K562 (cell line): ENCODE data around the gene PRTN3. TPM values are rescaled to one million over a fixed set of nuclear protein-coding genes. Genes with fewer than 3 reads are reported as not detected.

Experiments used
- ATAC-seq: fragments of 200-7000 bp; cut with Tn5 transposase; 3 replicates; pipeline ENCODE4 v1.9.1; 2020; ENCODE audit warnings: moderate library complexity
- BruUV-seq: library from RNA; stranded (reverse); fragments of 400-500 nt; replicated peaks from 2 replicates; lab custom pipeline; 2021; lab: Mats Ljungman, UMichigan
- CTCF ChIA-PET: fragments of 300-600 bp; formaldehyde crosslinking; extraction: SDS; loops from one replicate; lab custom pipeline; 2021; ENCODE audit warnings: low intra/inter-chr PET ratio; lab: Yijun Ruan, JAX
- POLR2A ChIA-PET: fragments of 300-600, 350-650 bp; sonication (Branson Sonifier 250); formaldehyde crosslinking; extraction: SDS; loops from one replicate; lab custom pipeline; 2021; ENCODE audit warnings: antibody characterized with exemption, inconsistent platforms; lab: Yijun Ruan, JAX
- DNase-seq, 4 experiments: peaks; one replicate each; pipeline versions ENCODE4 v3.0.0 to v3.0.0-alpha.2; 2011 to 2018; ENCODE audit warnings: low spot score in 3 of 4, mixed read lengths in 3 of 4; ENCODE audit errors: extremely low read depth in 1 of 4
- FAIRE-seq: peaks from 2 replicates; lab custom pipeline; 2011; peaks lifted over from hg19 to GRCh38; lab: Jason Lieb, UNC
- H2AFZ ChIP-seq: 2 replicates; pipeline ENCODE4 v1.6.0; 2011; ENCODE audit warnings: low read depth, low read length, control low read depth, inconsistent platforms
- H3K27ac ChIP-seq: fragments of 200-600 bp; 3 replicates; pipeline ENCODE4 v1.8.0; 2011; ENCODE audit warnings: low read depth, mild to moderate bottlenecking, control low read depth, inconsistent platforms, low read length, moderate library complexity, mixed read lengths; ENCODE audit errors: extremely low read depth
- H3K27me3 ChIP-seq, 2 experiments: fragments of 300-600 bp in 1 of 2; 2 replicates in 1 of 2; 3 replicates in 1 of 2; pipeline versions ENCODE4 v1.6.0 to v1.8.0; 2011; ENCODE audit warnings: inconsistent platforms in 2 of 2, low read length in 2 of 2, mild to moderate bottlenecking in 1 of 2, mixed read lengths in 1 of 2, moderate library complexity in 1 of 2; ENCODE audit not compliant: control insufficient read depth in 2 of 2, insufficient read depth in 2 of 2
- H3K36me3 ChIP-seq: fragments of 300-600 bp; 3 replicates; pipeline ENCODE4 v1.8.0; 2011; ENCODE audit warnings: mild to moderate bottlenecking, low read length, inconsistent platforms; ENCODE audit not compliant: control insufficient read depth, insufficient read depth
- H3K4me1 ChIP-seq, 2 experiments: fragments of 200-600 bp in 1 of 2; replicated peaks in 1 of 2; 2 replicates in 1 of 2; 3 replicates in 1 of 2; pipeline versions ENCODE4 v1.5.1 to v1.8.0; 2011; ENCODE audit warnings: inconsistent platforms in 2 of 2, low read length in 2 of 2, mild to moderate bottlenecking in 1 of 2, mixed read lengths in 1 of 2, moderate library complexity in 1 of 2; ENCODE audit not compliant: control insufficient read depth in 2 of 2, insufficient read depth in 2 of 2
- H3K4me2 ChIP-seq: 2 replicates; pipeline ENCODE4 v1.6.1; 2011; ENCODE audit warnings: low read length, control low read depth, inconsistent platforms, mixed read lengths; ENCODE audit not compliant: insufficient read depth
- H3K4me3 ChIP-seq: fragments of 200-600 bp; sonication (generic), shearing (Covaris generic); 2 replicates; pipeline ENCODE4 v1.5.1; 2016; ENCODE audit warnings: control low read depth, inconsistent platforms
- H3K79me2 ChIP-seq: fragments of 200-600 bp; 3 replicates; pipeline ENCODE4 v1.8.0; 2011; ENCODE audit warnings: low read length, inconsistent platforms; ENCODE audit not compliant: control insufficient read depth, insufficient read depth
- H3K9ac ChIP-seq, 2 experiments: 2 replicates each; pipeline versions ENCODE4 v1.6.0 to v1.6.1; 2011; ENCODE audit warnings: low read depth in 2 of 2, low read length in 2 of 2, control low read depth in 1 of 2, inconsistent platforms in 1 of 2, mild to moderate bottlenecking in 1 of 2, mixed read lengths in 1 of 2; ENCODE audit not compliant: insufficient read depth in 1 of 2
- H3K9me1 ChIP-seq: one replicate; pipeline ENCODE4 v1.6.0; 2011; ENCODE audit warnings: inconsistent platforms, mild to moderate bottlenecking, low read length, moderate library complexity; ENCODE audit not compliant: control insufficient read depth, insufficient read depth
- H3K9me3 ChIP-seq: replicated peaks from 2 replicates; pipeline ENCODE4 v1.5.1; 2011; ENCODE audit warnings: low read depth, low read length, inconsistent platforms; ENCODE audit not compliant: control insufficient read depth, insufficient read depth
- H4K20me1 ChIP-seq: replicated peaks from 2 replicates; pipeline ENCODE4 v1.6.1; 2011; ENCODE audit warnings: low read length, inconsistent platforms, mixed read lengths; ENCODE audit not compliant: control insufficient read depth, insufficient read depth
- BRF2 ChIP-seq: IDR thresholded peaks from 3 replicates; pipeline ENCODE4 v1.6.1; 2011; ENCODE audit warnings: borderline replicate concordance, mild to moderate bottlenecking; ENCODE audit not compliant: insufficient read length, insufficient read depth
- ETS1 ChIP-seq: conservative IDR thresholded peaks from 2 replicates; pipeline ENCODE4 v1.6.1; 2011; ENCODE audit warnings: low read depth, mild to moderate bottlenecking, low read length; ENCODE audit not compliant: control insufficient read depth
- IFI16 ChIP-seq: fragments of 250-450 bp; sonication (Bioruptor Pico); IDR thresholded peaks from 2 replicates; pipeline ENCODE4 v2.1.2; 2022; ENCODE audit warnings: mild to moderate bottlenecking, inconsistent platforms
- PRPF4 ChIP-seq: fragments of 200-400 bp; formaldehyde crosslinking; IDR thresholded peaks from one replicate; pipeline ENCODE4 v1.6.1; 2017; ENCODE audit warnings: low read length, low read depth, mild to moderate bottlenecking; ENCODE audit not compliant: insufficient read depth, poor library complexity, severe bottlenecking
- ZBTB33 ChIP-seq: sonication (generic); formaldehyde crosslinking; IDR thresholded peaks from 2 replicates; pipeline ENCODE4 v1.8.1; 2023; ENCODE audit warnings: mild to moderate bottlenecking, missing genetic modification reagents
- ZFX ChIP-seq: sonication (generic); formaldehyde crosslinking; IDR thresholded peaks from 2 replicates; pipeline ENCODE4 v1.8.0; 2022; ENCODE audit warnings: mild to moderate bottlenecking, missing genetic modification reagents, moderate library complexity
- ZNF512 ChIP-seq: IDR thresholded peaks from 2 replicates; pipeline ENCODE4 v1.6.1; 2016; ENCODE audit warnings: missing genetic modification characterization, missing compliant biosample characterization
- ZNF639 ChIP-seq, 2 experiments: fragments of 200-800 bp in 1 of 2; sonication (Bioruptor generic) in 1 of 2; sonication (generic) in 1 of 2; formaldehyde crosslinking in 1 of 2; IDR thresholded peaks in 1 of 2; conservative IDR thresholded peaks in 1 of 2; 2 replicates each; pipeline versions ENCODE4 v1.5.0 to v1.6.1; 2016 to 2020; ENCODE audit warnings: missing compliant biosample characterization in 1 of 2, missing genetic modification characterization in 1 of 2, missing genetic modification reagents in 1 of 2
- ZNF668 ChIP-seq: fragments of 250-450 bp; sonication (Bioruptor Pico); IDR thresholded peaks from 2 replicates; pipeline ENCODE4 v1.8.0; 2022; ENCODE audit warnings: mild to moderate bottlenecking, inconsistent platforms
- ZNF699 ChIP-seq: fragments of 250-450 bp; sonication (Bioruptor Pico); IDR thresholded peaks from 2 replicates; pipeline ENCODE4 v1.8.0; 2021; ENCODE audit warnings: mild to moderate bottlenecking, moderate library complexity; ENCODE audit not compliant: insufficient replicate concordance
- whole genome bisulfite sequencing: fragments of 100-300 bp; shearing (Covaris generic); methylation state at CpG from one replicate; pipeline ENCODE4 v1.1.6; 2016; ENCODE audit warnings: low coverage, mixed read lengths; ENCODE audit not compliant: insufficient coverage; ENCODE audit errors: missing lambda C conversion rate; 5-methylcytosine and 5-hydroxymethylcytosine counted together
- in situ Hi-C: fragments of 300-500 bp; cut with MboI; formaldehyde crosslinking; loops from 4 replicates; pipeline ENCODE4 v1.15.0; 2018; ENCODE audit warnings: inconsistent platforms, mixed read lengths
- intact Hi-C: fragments of 100-400 bp; cut with micrococcal nuclease; formaldehyde crosslinking; loops from 2 replicates; pipeline ENCODE4 v1.14.2; 2022
- polyA plus RNA-seq, 8 experiments: library from polyadenylated mRNA; depleted of rRNA in 4 of 8; stranded (reverse) in 5 of 8; unstranded in 3 of 8; fragments of >200 nt; fragmentation: Nextera tagmentation in 2 of 8; fragmentation: Illumina TruSeq in 1 of 8; extraction: Ambion mirVana in 2 of 8; extraction: Trizol in 1 of 8; gene quantifications; 2 replicates each; pipeline versions ENCODE4 v1.2.1 to v1.2.3, GENCODE V29; 2011 to 2014; ENCODE audit warnings: inconsistent platforms in 1 of 8, missing spikeins in 1 of 8
- total RNA-seq, 7 experiments: library from RNA; depleted of rRNA in 6 of 7; stranded (reverse); fragments of >200 nt in 6 of 7; fragmentation: Illumina TruSeq in 2 of 7; extraction: Trizol in 2 of 7; gene quantifications; 2 replicates each; pipeline versions ENCODE4 v1.2.1 to v1.2.3, GENCODE V29; 2011 to 2021; ENCODE audit warnings: low replicate concordance in 1 of 7

Gene PRTN3
- total and polyA plus RNA-seq, 9 of the 15 experiments (the other 6 are each of a cell fraction or from before 2014, with no cell fraction given) = 0.14 to 0.86 (median 0.43) TPM; not detected in 3

- ChIA-PET CTCF (no interaction called here), POLR2A (interaction anchor here (0.9 to 3.1 kb wide), 4 partner anchors 11 to 85 kb away, joined by 3 to 11 read pairs (median 8); partner anchors contain the start of genes MED16, PTBP1 and RNU6-9)
- BruUV-seq = no TSS peak
- peak overlapping the region in 1 of 2 experiments; percentile 9; a peak in 1 of 4 replicates for H3K9ac ChIP-seq
- FAIRE-seq (no peak), ATAC-seq (no peak), DNase-seq (no peak)
- H2AFZ ChIP-seq = no peak overlapping the region
- WGBS = 99% methylated on average over 23 of the region's 34 CpGs
- H4K20me1 ChIP-seq = no peaks in the 10 kb centered on the region; the same call in 1 of the 2 replicates
- H3K27ac ChIP-seq = no peak overlapping the region
- H3K9me1 ChIP-seq = no peaks in the 10 kb centered on the region
- H3K9me3 ChIP-seq = no peaks in the 10 kb centered on the region
- H3K4me2 ChIP-seq = no peak overlapping the region
- intact Hi-C loops = no loop called here
- no peak overlapping the region for H3K4me3 ChIP-seq
- H3K79me2 ChIP-seq = no peaks in the 10 kb centered on the region
- H3K4me1 ChIP-seq = peaks cover 0 to 50% of the 10 kb centered on the region in 2 experiments; a peak in 2 of 5 replicates
- in situ Hi-C loops = no loop called here
- no peaks in the 10 kb centered on the region for H3K27me3 ChIP-seq
- H3K36me3 ChIP-seq = peaks cover 68% of the 10 kb centered on the region
- TF ChIP-seq BRF2 (no peak), ZNF512 (no peak), ETS1 (no peak), ZNF639 (CRISPR knock-in tag; conservative IDR thresholded peaks at IDR 0.05 in 1 of 2, IDR thresholded peaks at IDR 0.05 in 1 of 2) (no peak), ZFX (no peak), ZBTB33 (CRISPR knock-in tag) (peak; percentile 52), IFI16 (CRISPR knock-in tag) (no peak), ZNF699 (no peak), ZNF668 (CRISPR knock-in tag) (no peak), PRPF4 (no peak)
Measured at GRCh38 chr19:881385-882071, 40.7 kb downstream of the PRTN3 start.
